PC-9 (cell line): Measurements from ENCODE around the gene NTN4. TPM values are rescaled to one million over a fixed set of nuclear protein-coding genes. Genes with fewer than 3 reads are reported as not detected.
"Not testable (repeated sequence)": the region's sequence is repeated elsewhere in the genome, so short reads cannot be mapped to it uniquely, and the experiment has no call there.

Source experiments
- BruUV-seq: library from RNA; stranded (reverse); fragments of 400-500 nt; replicated peaks from 2 replicates; lab custom pipeline; 2021; lab: Mats Ljungman, UMichigan
- CTCF ChIA-PET: fragments of 300-600 bp; sonication (Branson Sonifier 250); formaldehyde crosslinking; loops from one replicate; lab custom pipeline; 2022; ENCODE audit warnings: antibody characterized with exemption; lab: Charles Lee
- POLR2A ChIA-PET: fragments of 300-600 bp; sonication (Branson Sonifier 250); formaldehyde crosslinking; loops from one replicate; lab custom pipeline; 2022; ENCODE audit warnings: antibody characterized with exemption; ENCODE audit not compliant: unreplicated experiment; lab: Charles Lee
- DNase-seq, 2 experiments: peaks; one replicate each; pipeline versions ENCODE4 v3.0.0 to v3.0.0-alpha.2; 2015 to 2022; ENCODE audit warnings: mixed read lengths in 1 of 2
- H2AFZ ChIP-seq: fragments of 200-600 bp; sonication (generic); 2 replicates; pipeline ENCODE4 v1.8.1; 2017; ENCODE audit warnings: antibody characterized with exemption
- H3F3A ChIP-seq: fragments of 200-600 bp; sonication (generic); 2 replicates; pipeline ENCODE4 v1.8.1; 2017; ENCODE audit warnings: antibody characterized with exemption, mild to moderate bottlenecking, low read depth; ENCODE audit not compliant: insufficient read depth
- H3K27ac ChIP-seq: fragments of 200-600 bp; sonication (generic); 2 replicates; pipeline ENCODE4 v1.6.1; 2016; ENCODE audit warnings: mixed run types
- H3K27me3 ChIP-seq: fragments of 200-600 bp; sonication (generic); 2 replicates; pipeline ENCODE4 v1.6.1; 2016; ENCODE audit warnings: low read depth, mixed run types; ENCODE audit not compliant: insufficient read depth
- H3K36me3 ChIP-seq: fragments of 200-600 bp; sonication (generic); 2 replicates; pipeline ENCODE4 v1.6.1; 2016; ENCODE audit warnings: low read depth, mixed run types
- H3K4me1 ChIP-seq: fragments of 200-600 bp; sonication (generic); replicated peaks from 2 replicates; pipeline ENCODE4 v1.6.1; 2016; ENCODE audit warnings: mixed run types; ENCODE audit not compliant: insufficient read depth
- H3K4me2 ChIP-seq: fragments of 200-600 bp; sonication (generic); 2 replicates; pipeline ENCODE4 v1.6.1; 2017; ENCODE audit warnings: mixed run types
- H3K4me3 ChIP-seq: fragments of 200-600 bp; sonication (generic); 2 replicates; pipeline ENCODE4 v1.6.1; 2016; ENCODE audit warnings: mixed run types
- H3K79me2 ChIP-seq: fragments of 200-600 bp; sonication (generic); 2 replicates; pipeline ENCODE4 v1.6.1; 2017; ENCODE audit warnings: low read depth, mixed run types
- H3K9me2 ChIP-seq: fragments of 200-600 bp; sonication (generic); 2 replicates; pipeline ENCODE4 v1.8.1; 2017; ENCODE audit warnings: mild to moderate bottlenecking; ENCODE audit not compliant: insufficient read depth
- H3K9me3 ChIP-seq: fragments of 200-600 bp; sonication (generic); 2 replicates; pipeline ENCODE4 v1.8.1; 2016; ENCODE audit warnings: low read depth; ENCODE audit not compliant: insufficient read depth
- H4K20me1 ChIP-seq: fragments of 200-600 bp; sonication (generic); 2 replicates; pipeline ENCODE4 v1.8.1; 2017; ENCODE audit not compliant: insufficient read depth
- EZH2 ChIP-seq: fragments of 200-600 bp; sonication (generic); IDR thresholded peaks from 2 replicates; pipeline ENCODE4 v1.8.0; 2017; ENCODE audit warnings: antibody characterized with exemption, low read depth
- intact Hi-C: fragments of 100-400 bp; cut with micrococcal nuclease; formaldehyde crosslinking; loops from one replicate; pipeline ENCODE4 v1.10.0; 2022; ENCODE audit not compliant: unreplicated experiment
- total RNA-seq: library from RNA; stranded (reverse); gene quantifications from 2 replicates; pipeline ENCODE4 v1.2.3, GENCODE V29; 2021
- TF ChIP-seq, protein P1 (sequence below): fragments of 200-600 bp; sonication (generic); conservative IDR thresholded peaks from 2 replicates; pipeline ENCODE4 v1.6.1; 2017; ENCODE audit warnings: mixed run types, antibody characterized with exemption, mild to moderate bottlenecking, moderate library complexity

The NTN4 gene
- total RNA-seq, 1 experiment from 2014 or later: 41.5 TPM

DNA sequence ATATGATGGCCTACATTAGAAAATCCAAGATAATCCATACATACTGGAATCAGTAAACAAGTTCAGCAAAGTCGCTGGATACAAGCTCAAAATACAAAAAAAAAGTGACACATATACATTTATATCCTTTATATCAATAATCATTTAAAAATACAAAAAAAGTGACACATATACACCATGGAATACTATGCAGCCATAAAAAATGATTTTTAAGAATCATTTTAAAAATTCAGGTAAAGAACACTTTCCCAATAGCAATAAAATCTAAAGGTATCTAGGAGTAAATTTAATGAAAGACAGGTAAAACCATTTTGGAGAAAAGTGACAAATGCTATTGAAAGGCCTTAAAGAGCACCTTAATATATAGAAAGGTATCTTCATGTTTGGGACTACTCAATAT lies 111.9 kb downstream of the NTN4 start:
- CTCF ChIA-PET: interaction anchor here (0.5 kb wide), 1 partner anchor 92 kb away, joined by 3 read pairs; no protein-coding TSS in a partner anchor
- 0 out of 2 replicates have a peak, but pooled peaks cover 6% of the 10 kb centered on the region for H3K9me3 ChIP-seq
- H3F3A ChIP-seq: peaks cover 13% of the 10 kb centered on the region
- H3K79me2 ChIP-seq: no peaks in the 10 kb centered on the region
- H3K27ac ChIP-seq: no peak overlapping the region
- no peaks in the 10 kb centered on the region for H4K20me1 ChIP-seq
- intact Hi-C loops: no loop called here
- no TSS peak for BruUV-seq
- H3K4me2 ChIP-seq: no peak overlapping the region
- no peaks in the 10 kb centered on the region for H3K4me1 ChIP-seq
- H3K27me3 ChIP-seq: no peaks in the 10 kb centered on the region
- peaks cover 74% of the 10 kb centered on the region for H3K36me3 ChIP-seq
- no peak overlapping the region for H2AFZ ChIP-seq
- no peaks in the 10 kb centered on the region for H3K9me2 ChIP-seq
- DNase-seq: no peak
- no peak overlapping the region for H3K4me3 ChIP-seq
- TF ChIP-seq, protein P1, sequence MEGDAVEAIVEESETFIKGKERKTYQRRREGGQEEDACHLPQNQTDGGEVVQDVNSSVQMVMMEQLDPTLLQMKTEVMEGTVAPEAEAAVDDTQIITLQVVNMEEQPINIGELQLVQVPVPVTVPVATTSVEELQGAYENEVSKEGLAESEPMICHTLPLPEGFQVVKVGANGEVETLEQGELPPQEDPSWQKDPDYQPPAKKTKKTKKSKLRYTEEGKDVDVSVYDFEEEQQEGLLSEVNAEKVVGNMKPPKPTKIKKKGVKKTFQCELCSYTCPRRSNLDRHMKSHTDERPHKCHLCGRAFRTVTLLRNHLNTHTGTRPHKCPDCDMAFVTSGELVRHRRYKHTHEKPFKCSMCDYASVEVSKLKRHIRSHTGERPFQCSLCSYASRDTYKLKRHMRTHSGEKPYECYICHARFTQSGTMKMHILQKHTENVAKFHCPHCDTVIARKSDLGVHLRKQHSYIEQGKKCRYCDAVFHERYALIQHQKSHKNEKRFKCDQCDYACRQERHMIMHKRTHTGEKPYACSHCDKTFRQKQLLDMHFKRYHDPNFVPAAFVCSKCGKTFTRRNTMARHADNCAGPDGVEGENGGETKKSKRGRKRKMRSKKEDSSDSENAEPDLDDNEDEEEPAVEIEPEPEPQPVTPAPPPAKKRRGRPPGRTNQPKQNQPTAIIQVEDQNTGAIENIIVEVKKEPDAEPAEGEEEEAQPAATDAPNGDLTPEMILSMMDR: no peak
- TF ChIP-seq EZH2: no peak
- POLR2A ChIA-PET: interaction anchor here (0.5 kb wide), 1 partner anchor 951 kb away, joined by 3 read pairs; no protein-coding TSS in a partner anchor

DNA sequence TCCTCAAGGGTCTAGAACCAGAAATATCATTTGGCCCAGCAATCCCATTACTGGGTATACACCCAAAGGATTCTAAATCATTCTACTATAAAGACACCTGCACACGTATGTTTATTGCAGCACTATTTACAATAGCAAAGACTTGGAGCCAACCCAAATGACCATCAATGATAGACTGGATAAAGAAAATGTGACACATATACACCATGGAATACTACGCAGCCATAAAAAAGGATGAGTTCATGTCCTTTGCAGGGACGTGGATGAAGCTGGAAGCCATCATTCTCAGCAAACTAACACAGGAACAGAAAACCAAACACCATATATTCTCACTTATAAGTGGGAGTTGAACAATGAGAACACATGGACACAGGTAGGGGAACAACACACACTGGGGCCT lies 112.8 kb downstream of the NTN4 start:
- H3K4me3 ChIP-seq, H4K20me1 ChIP-seq, H3K9me2 ChIP-seq, H3K9me3 ChIP-seq, H3K79me2 ChIP-seq, H2AFZ ChIP-seq, H3K27me3 ChIP-seq, intact Hi-C loops, BruUV-seq, H3K4me2 ChIP-seq, H3K27ac ChIP-seq, CTCF ChIA-PET, POLR2A ChIA-PET, DNase-seq, H3K4me1 ChIP-seq: not testable (repeated sequence)
- peaks cover 11% of the 10 kb centered on the region for H3F3A ChIP-seq
- H3K36me3 ChIP-seq: peaks cover 68% of the 10 kb centered on the region

DNA sequence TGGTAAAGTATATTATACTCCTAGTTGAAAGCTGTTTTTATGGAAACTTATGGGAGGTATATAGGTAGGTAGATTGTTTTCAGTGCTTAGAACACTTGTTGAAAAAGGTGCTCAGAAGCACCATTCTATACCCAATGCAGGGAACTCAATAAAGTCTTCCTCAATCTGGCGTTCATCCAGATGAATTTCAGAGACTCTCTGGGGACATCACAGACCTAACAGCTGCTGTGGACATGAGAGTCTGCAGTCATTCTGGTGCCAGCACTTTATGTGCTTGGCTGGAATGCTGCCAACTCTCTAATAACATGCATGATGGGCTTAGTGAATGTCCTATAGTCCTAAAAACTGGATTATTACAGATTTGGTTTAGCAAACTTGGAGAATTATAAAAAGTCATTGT lies 115.9 kb downstream of the NTN4 start:
- no TSS peak for BruUV-seq
- no peaks in the 10 kb centered on the region for H4K20me1 ChIP-seq
- H3K9me3 ChIP-seq: 0 out of 2 replicates have a peak, but pooled peaks cover 3% of the 10 kb centered on the region
- no peak overlapping the region for H3K4me3 ChIP-seq
- H3K27me3 ChIP-seq: no peaks in the 10 kb centered on the region
- CTCF ChIA-PET: no interaction called here
- peaks cover 49% of the 10 kb centered on the region for H3K36me3 ChIP-seq
- POLR2A ChIA-PET: no interaction called here
- H3K4me2 ChIP-seq: no peak overlapping the region
- no peaks in the 10 kb centered on the region for H3K9me2 ChIP-seq
- H3F3A ChIP-seq: peaks cover 7% of the 10 kb centered on the region; the same call in 1 of the 2 replicates
- intact Hi-C loops: no loop called here
- TF ChIP-seq, protein P1: no peak
- no peak for TF ChIP-seq EZH2
- no peak for DNase-seq
- H3K79me2 ChIP-seq: no peaks in the 10 kb centered on the region
- H2AFZ ChIP-seq: no peak overlapping the region
- no peaks in the 10 kb centered on the region for H3K4me1 ChIP-seq
- H3K27ac ChIP-seq: no peak overlapping the region

DNA sequence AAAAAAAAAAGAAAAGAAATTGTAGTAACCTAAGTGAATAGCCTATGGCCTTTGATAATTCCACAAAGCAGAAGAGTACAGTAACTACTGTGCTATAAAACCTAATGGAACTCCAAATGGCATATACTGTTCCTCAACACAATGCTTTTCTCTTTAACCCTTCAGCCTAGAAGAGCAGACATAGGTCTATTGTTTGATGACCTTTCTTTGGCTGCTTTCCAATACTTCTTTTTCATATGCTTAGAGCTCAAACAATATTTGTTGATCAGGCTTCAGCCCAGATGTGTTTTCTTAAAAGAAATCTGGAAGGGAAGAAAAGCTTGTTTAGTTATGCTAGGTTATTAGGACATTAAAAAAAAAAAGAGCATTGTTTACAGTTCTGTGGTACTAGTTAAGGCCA lies 116.4 kb downstream of the NTN4 start:
- BruUV-seq: no TSS peak
- intact Hi-C loops: no loop called here

More for the DNA sequence above, 116.4 kb downstream of the NTN4 start:
- no peaks in the 10 kb centered on the region for H3K9me3 ChIP-seq
- no peaks in the 10 kb centered on the region for H3K27me3 ChIP-seq
- H3K9me2 ChIP-seq: no peaks in the 10 kb centered on the region
- DNase-seq: no peak
- no peak overlapping the region for H2AFZ ChIP-seq
- TF ChIP-seq EZH2: no peak
- TF ChIP-seq, protein P1: no peak
- POLR2A ChIA-PET: no interaction called here
- no peaks in the 10 kb centered on the region for H4K20me1 ChIP-seq
- no peaks in the 10 kb centered on the region for H3K79me2 ChIP-seq
- H3K36me3 ChIP-seq: peaks cover 45% of the 10 kb centered on the region
- no peak overlapping the region for H3K4me3 ChIP-seq
- CTCF ChIA-PET: no interaction called here
- H3K4me2 ChIP-seq: no peak overlapping the region
- no peaks in the 10 kb centered on the region for H3K4me1 ChIP-seq
- H3K27ac ChIP-seq: no peak overlapping the region
- H3F3A ChIP-seq: peaks cover 7% of the 10 kb centered on the region; the same call in 1 of the 2 replicates
